Neural progenitor cell (in vitro differentiated cells): ENCODE results near the gene GNAI3.

ENCODE experiments used
- EZH2phosphoT487 ChIP-seq: fragments of 200-600 bp; sonication (generic); IDR thresholded peaks from 2 replicates; pipeline ENCODE4 v1.6.1; 2017; ENCODE audit warnings: antibody characterized with exemption
- TF ChIP-seq, protein P1 (sequence below): fragments of 200-600 bp; sonication (generic); IDR thresholded peaks from 2 replicates; pipeline ENCODE4 v1.5.1; 2017; ENCODE audit warnings: antibody characterized with exemption, mild to moderate bottlenecking

- no peak for TF ChIP-seq EZH2phosphoT487
- TF ChIP-seq, protein P1, sequence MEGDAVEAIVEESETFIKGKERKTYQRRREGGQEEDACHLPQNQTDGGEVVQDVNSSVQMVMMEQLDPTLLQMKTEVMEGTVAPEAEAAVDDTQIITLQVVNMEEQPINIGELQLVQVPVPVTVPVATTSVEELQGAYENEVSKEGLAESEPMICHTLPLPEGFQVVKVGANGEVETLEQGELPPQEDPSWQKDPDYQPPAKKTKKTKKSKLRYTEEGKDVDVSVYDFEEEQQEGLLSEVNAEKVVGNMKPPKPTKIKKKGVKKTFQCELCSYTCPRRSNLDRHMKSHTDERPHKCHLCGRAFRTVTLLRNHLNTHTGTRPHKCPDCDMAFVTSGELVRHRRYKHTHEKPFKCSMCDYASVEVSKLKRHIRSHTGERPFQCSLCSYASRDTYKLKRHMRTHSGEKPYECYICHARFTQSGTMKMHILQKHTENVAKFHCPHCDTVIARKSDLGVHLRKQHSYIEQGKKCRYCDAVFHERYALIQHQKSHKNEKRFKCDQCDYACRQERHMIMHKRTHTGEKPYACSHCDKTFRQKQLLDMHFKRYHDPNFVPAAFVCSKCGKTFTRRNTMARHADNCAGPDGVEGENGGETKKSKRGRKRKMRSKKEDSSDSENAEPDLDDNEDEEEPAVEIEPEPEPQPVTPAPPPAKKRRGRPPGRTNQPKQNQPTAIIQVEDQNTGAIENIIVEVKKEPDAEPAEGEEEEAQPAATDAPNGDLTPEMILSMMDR: no peak
Observed at GRCh38 chr1:109565241-109565640, 16.8 kb downstream of the GNAI3 start.
